NCI-H1417 treated with DMSO at 0.1 percent for 48 hours (cell line): ENCODE data around the gene SPATA16.
"Not testable (repeated sequence)": the region's sequence is repeated elsewhere in the genome, so short reads cannot be mapped to it uniquely, and the experiment has no call there.

Source experiments
- DNase-seq: peaks from one replicate; lab custom pipeline; 2025; lab: John Stamatoyannopoulos, UW

The SPATA16 gene

GRCh38 chr3:173058229-173058628 lies 82.8 kb downstream of the SPATA16 start:
- no peak for DNase-seq

- no peak for DNase-seq
Observed at GRCh38 chr3:173055228-173055933, 85.7 kb downstream of the SPATA16 start.

GRCh38 chr3:173049360-173049759 lies 91.7 kb downstream of the SPATA16 start:
- DNase-seq: no peak

GRCh38 chr3:173045770-173046382 lies 95.2 kb downstream of the SPATA16 start:
- DNase-seq: no peak

GRCh38 chr3:173044998-173045397 lies 96.0 kb downstream of the SPATA16 start:
- DNase-seq: no peak

GRCh38 chr3:173043757-173044156 lies 97.3 kb downstream of the SPATA16 start:
- no peak for DNase-seq

GRCh38 chr3:173038484-173038871 lies 102.6 kb downstream of the SPATA16 start:
- no peak for DNase-seq

GRCh38 chr3:173037840-173038483 lies 103.1 kb downstream of the SPATA16 start:
- DNase-seq: no peak

- no peak for DNase-seq
Observed at GRCh38 chr3:173030273-173030672, 110.8 kb downstream of the SPATA16 start.

- DNase-seq: no peak
Observed at GRCh38 chr3:173028351-173028750, 112.7 kb downstream of the SPATA16 start.

GRCh38 chr3:173027429-173027828 lies 113.6 kb downstream of the SPATA16 start:
- DNase-seq: no peak

GRCh38 chr3:173025941-173026340 lies 115.1 kb downstream of the SPATA16 start:
- DNase-seq: no peak

GRCh38 chr3:173021547-173022185 lies 119.4 kb downstream of the SPATA16 start:
- no peak for DNase-seq

- not testable (repeated sequence) for DNase-seq
Observed at GRCh38 chr3:173020128-173020527, 120.9 kb downstream of the SPATA16 start.

- DNase-seq: no peak
Observed at GRCh38 chr3:173019378-173019777, 121.7 kb downstream of the SPATA16 start.

- no peak for DNase-seq
Observed at GRCh38 chr3:173018758-173019157, 122.3 kb downstream of the SPATA16 start.

GRCh38 chr3:173013219-173013832 lies 127.7 kb downstream of the SPATA16 start:
- no peak for DNase-seq

GRCh38 chr3:173009410-173009809 lies 131.6 kb downstream of the SPATA16 start:
- DNase-seq: no peak

- no peak for DNase-seq
Observed at GRCh38 chr3:173008978-173009377, 132.1 kb downstream of the SPATA16 start.

- DNase-seq: no peak
Observed at GRCh38 chr3:173007079-173007723, 133.8 kb downstream of the SPATA16 start.

GRCh38 chr3:173006006-173006405 lies 135.0 kb downstream of the SPATA16 start:
- no peak for DNase-seq

- no peak for DNase-seq
Observed at GRCh38 chr3:173004681-173005080, 136.4 kb downstream of the SPATA16 start.
